ES-I3 (cell line): Measurements from ENCODE around the gene PLEKHM3.

Source experiments
- H3K36me3 ChIP-seq: 2 replicates; pipeline ENCODE4 v1.6.1; 2013; ENCODE audit warnings: mild to moderate bottlenecking, low read length, control low read depth, moderate library complexity; ENCODE audit not compliant: insufficient read depth
- H3K4me1 ChIP-seq: 2 replicates; pipeline ENCODE4 v1.6.1; 2013; ENCODE audit warnings: mild to moderate bottlenecking, control low read depth, low read length; ENCODE audit not compliant: insufficient read depth
- H3K9ac ChIP-seq: 2 replicates; pipeline ENCODE4 v1.6.1; 2013; ENCODE audit warnings: low read depth, mild to moderate bottlenecking, low read length, moderate library complexity
- H3K9me3 ChIP-seq: 2 replicates; pipeline ENCODE4 v1.6.1; 2013; ENCODE audit warnings: mild to moderate bottlenecking, low read length, moderate library complexity; ENCODE audit not compliant: control insufficient read depth, insufficient read depth

The PLEKHM3 gene, protein sequence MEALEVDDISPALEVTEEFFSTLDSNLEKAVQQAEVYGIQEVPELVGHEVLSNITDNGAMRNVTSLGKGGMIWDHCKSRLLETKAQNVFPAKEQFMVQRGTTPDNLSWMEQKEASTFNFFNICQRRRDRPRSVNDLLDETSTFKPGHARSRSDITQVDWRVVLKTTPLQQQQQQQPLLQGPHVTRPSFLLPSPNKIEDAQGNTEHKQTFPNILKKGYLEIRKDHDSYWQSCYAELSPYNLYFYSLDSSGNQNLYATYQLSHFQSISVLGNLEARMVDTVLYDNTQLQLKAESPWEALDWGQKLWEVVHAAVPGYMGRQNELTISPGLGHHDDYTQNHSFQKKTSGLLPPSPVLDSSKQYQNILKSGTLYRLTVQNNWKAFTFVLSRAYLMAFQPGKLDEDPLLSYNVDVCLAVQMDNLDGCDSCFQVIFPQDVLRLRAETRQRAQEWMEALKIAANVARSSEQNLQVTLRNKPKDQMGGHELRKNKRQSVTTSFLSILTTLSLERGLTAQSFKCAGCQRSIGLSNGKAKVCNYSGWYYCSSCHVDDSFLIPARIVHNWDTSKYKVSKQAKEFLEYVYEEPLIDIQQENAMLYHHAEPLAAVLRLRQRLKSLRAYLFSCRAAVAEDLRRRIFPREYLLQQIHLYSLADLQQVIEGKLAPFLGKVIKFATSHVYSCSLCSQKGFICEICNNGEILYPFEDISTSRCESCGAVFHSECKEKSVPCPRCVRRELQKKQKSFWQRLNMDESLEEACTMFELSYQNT

DNA sequence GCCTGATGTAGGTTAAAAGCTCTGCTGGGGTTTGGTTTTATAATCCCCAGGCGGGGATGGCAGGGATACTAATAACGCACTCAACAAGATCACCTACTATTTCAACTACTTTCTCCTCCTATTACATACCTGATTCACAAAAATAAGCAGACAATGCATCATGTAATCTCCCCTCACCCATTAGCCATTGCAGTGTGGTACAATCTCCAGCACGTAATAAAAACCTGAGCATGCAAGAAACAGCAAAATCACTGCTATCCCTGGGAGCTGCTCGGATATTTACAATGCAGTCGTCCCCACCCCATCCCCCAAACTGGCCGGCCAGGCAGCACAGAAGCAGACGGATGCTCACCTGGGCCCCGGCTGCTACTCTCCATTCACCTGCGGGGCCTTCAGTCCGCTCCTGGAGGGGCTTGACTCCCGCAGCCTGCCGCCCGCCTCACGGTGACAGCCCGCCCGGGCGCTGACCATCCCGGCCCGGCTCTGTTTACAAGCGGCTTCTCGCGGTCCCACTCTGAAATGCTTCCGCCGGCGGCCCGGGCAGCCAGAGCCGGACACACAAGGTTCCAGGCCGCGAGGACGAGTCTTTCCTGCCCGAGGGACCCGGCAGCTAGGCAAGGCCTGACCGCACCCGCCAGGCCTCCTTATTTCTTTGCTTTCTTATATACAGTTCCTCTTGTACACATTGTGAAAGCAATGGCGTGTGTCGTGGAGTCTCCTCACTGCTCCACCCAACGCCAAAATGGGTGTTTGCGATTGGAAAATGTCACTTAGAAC is at the start of gene PLEKHM3:
PLEKHM3 (minus strand) TSS at position 491 of the 777 bp plus-strand sequence. CDS start 23,888 bp downstream, outside the sequence.
- peak within 1 kb of the TSS; percentile 87 for H3K9ac ChIP-seq
- no peaks in the 10 kb centered on the region for H3K9me3 ChIP-seq
- H3K4me1 ChIP-seq: peaks cover 5% of the 10 kb centered on the region; the same call in 1 of the 2 replicates
- no peaks in the 10 kb centered on the region for H3K36me3 ChIP-seq

DNA sequence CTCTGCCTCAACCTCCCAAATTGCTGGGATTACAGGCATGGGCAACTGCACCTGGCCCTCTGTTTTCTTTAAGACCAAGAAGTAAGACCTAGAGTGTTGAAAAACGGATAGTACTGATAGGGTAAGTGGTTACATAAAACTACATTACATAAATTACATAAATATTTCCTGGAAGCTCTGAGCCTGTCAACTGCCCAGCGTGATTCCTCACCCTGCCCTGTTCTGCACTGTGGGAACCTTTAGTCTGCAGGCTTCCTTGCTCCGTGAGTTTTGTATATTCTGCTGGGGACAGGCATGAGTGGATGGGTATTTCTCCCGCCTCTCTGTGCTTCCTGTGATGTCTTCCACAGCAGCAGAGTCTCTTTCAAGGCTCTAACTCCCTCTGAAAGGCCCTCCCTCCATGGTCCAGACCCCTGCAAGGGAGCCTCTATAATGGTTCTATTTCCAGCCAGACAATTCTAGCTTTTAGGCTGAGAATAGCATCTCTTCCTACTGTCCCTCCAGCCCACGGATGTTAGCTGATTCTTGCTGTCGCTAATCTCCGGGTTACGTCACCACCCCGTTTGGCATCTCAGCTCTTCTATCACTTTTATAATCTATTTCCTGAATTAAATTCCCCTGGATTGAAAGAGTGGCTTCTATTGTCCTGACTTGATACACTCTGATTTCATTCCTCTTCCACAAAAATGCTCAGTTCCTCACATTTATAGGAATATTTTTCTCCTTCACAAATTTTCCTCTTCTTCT is 49.5 kb upstream of the PLEKHM3 start:
- H3K4me1 ChIP-seq: no peaks in the 10 kb centered on the region
- no peaks in the 10 kb centered on the region for H3K36me3 ChIP-seq
- no peaks in the 10 kb centered on the region for H3K9me3 ChIP-seq
- H3K9ac ChIP-seq: no peak overlapping the region

DNA sequence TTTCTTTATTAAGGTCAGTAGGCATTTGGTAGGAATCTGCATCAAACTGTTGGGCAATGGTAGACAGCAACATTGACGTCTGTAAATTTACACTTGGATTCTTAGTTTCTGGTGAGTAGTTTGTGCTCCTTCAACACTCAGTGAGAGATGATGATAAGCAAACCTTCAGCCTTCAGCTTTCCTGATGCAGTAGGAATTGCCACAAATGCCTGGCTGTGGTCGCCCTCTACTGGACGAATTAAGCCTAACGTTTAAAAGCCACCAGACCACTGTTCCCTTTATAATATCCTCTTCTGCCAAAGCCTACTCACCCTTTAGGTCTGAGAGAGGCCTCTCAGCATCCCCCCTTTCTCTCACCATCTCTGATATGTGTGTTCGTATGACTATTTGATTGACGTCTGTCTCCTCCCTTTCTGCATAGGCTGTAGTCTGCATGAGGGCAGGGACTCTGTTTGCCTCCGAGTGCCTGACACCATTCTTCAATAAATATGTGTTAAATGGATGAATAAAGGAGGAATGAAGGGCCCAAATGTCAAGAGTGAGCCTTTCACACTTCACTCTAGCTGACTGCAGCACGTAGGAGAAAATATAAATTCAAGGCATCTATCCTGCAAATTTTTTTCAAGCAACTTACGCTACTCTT is 47.0 kb upstream of the PLEKHM3 start:
- Histone ChIP-seq H3K36me3 (no peaks in the 10 kb centered on the region), H3K9me3 (no peaks in the 10 kb centered on the region), H3K4me1 (no peaks in the 10 kb centered on the region), H3K9ac (no peak overlapping the region)

DNA sequence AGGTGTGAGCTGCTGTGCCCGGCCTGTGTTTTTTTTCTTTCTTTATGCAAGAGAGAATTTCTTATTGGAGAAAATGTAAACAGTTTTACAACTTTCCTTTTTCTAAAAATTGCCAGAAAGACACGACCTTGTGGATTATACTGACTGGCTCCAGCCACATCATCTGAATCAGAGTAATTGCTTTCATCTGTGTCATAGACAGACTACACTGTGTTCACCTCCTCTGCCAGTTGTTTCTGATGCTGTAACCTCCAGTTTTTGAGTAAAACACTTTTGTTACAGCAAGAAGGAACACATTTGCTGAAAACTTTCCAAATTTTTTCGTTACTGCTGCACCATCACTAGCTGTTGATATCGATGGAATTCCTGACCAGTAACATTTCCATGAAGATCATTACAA is 43.9 kb upstream of the PLEKHM3 start:
- Histone ChIP-seq H3K9ac (no peak overlapping the region), H3K4me1 (no peaks in the 10 kb centered on the region; the same call in 1 of the 2 replicates), H3K36me3 (no peaks in the 10 kb centered on the region), H3K9me3 (no peaks in the 10 kb centered on the region)

DNA sequence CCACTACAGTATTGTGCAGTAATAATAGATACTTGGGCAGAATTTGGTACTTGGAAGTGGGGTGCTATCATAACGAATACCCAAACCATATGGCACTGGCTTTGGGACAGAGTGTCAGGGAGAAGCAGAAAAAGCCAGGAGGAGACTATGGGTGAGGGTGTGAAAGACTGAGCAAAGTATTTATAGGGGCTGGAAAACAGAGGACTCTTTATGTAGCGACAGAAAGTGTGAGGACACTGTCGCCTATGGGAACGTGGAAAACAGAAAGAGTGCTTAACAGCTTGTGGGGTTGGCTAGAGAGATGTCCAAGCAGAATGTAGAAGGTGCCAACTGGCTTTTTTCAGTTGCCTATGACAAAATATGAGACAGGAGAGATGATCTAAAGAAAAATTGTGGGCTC is 40.7 kb upstream of the PLEKHM3 start:
- no peaks in the 10 kb centered on the region for H3K9me3 ChIP-seq
- H3K9ac ChIP-seq: no peak overlapping the region
- H3K36me3 ChIP-seq: no peaks in the 10 kb centered on the region
- H3K4me1 ChIP-seq: no peaks in the 10 kb centered on the region; the same call in 1 of the 2 replicates

DNA sequence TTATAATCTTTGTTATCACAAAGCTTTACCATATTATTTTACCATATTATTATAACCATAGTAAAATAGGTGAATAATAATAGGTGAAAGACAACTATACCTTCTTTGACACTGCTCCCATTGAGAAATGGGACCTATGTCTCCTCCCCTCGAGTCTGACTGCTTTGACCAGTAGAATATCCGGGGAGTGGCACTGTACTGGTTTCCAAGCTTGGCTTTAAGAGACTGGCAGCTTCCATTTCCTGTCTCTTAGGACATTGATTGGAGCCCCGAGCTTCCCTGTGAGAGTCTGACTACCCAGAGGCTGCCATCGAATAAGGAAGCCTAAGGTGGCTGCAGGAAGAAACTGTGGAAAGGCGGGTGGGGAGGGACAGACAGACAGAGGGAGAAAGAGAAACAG is 40.1 kb upstream of the PLEKHM3 start:
- Histone ChIP-seq H3K9ac (no peak overlapping the region), H3K9me3 (no peaks in the 10 kb centered on the region), H3K4me1 (no peaks in the 10 kb centered on the region; the same call in 1 of the 2 replicates), H3K36me3 (no peaks in the 10 kb centered on the region)

DNA sequence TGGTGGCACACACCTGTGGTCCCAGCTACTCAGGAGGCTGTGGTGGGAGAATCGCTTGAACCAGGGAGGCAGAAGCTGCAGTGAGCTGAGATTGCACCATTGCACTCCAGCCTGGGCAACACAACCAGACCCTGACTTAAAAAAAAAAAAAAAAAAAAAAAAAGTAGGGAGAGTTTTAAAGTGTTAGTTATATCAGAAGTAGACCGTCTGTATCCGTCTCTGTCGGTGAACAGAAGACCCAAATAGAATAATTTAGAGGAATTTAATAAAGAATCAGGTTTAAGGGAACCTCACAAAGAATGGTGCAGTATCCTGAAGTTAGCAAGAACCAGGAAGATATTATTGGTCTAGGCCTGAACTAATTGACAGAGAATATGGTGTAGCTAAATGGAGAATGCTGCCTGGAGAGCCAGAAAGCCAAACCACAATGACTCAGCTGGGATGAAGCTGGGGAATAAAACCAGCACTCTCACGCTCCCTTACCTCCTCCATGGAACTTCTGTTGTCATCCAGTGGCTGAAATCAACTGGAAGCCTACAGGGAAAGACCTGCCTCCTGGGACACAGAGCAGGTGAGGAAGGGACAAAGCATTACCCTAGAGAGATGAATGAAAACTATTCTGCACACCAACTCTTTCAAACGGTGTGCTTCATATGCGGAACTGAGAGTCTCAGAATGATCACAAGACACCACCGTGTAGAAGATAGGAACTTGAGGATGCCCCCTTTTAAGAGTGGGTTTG is 39.1 kb upstream of the PLEKHM3 start:
- H3K9ac ChIP-seq: no peak overlapping the region

DNA sequence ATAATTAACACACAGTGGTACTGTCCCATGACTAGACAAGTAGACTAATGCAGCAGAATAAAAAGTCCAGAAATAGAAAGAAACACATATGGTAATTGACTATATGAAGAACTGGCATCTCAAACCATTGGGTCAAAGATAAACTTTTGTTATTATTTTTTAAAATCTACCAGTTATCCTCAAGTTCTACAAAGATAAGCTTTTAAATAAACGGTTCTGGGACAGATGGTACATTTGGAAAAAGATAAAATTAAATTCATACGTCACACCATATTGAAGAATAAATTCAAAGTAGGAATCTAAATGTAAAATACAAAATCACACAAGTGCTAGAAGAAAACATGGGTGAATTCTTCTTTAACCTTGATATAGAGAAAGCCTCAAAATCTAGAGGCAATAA is 37.6 kb upstream of the PLEKHM3 start:
- Histone ChIP-seq H3K9ac (no peak overlapping the region), H3K36me3 (no peaks in the 10 kb centered on the region), H3K4me1 (no peaks in the 10 kb centered on the region; the same call in 1 of the 2 replicates), H3K9me3 (no peaks in the 10 kb centered on the region)

More for the DNA sequence above, 39.1 kb upstream of the PLEKHM3 start:
- Histone ChIP-seq H3K4me1 (no peaks in the 10 kb centered on the region; the same call in 1 of the 2 replicates), H3K9me3 (no peaks in the 10 kb centered on the region), H3K36me3 (no peaks in the 10 kb centered on the region)

DNA sequence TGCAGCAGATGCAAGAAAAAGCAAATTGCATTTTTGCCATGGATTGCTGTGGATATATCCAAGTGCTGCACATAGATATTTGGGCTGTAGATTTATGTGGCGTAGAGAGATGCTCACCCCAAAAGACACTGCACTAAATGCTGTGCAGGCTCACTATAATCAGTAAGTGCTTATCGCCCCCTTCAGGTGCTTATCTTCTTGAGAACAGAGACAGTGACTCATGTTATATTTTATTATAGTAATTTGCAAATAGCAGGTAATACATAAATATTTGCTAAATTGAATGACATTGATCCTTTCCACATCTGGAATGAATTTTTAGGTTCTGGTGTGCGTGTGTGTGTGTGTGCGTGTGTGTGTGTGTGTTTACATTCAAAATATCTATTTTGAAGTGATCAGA is 36.8 kb upstream of the PLEKHM3 start:
- no peaks in the 10 kb centered on the region for H3K36me3 ChIP-seq
- H3K9ac ChIP-seq: no peak overlapping the region
- H3K4me1 ChIP-seq: no peaks in the 10 kb centered on the region; the same call in 1 of the 2 replicates
- no peaks in the 10 kb centered on the region for H3K9me3 ChIP-seq

DNA sequence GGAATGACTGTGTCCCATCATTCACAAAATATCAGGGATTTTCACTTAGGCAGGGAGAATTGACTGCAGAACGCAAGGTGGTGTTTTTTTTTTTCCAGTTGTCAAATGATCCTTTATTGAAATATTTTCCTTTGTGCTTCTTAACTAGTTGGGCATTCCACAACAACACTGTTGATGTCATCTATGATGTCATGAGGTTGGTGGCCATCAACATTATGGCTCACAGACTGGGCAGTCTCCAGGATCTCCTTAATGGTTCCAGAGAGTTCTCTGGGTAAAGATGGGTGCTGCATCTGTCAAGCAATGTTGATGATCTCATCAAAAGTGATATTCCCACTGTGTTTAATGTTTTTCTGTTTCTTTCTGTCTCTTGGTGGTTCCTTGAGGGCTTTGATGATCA is 31.8 kb upstream of the PLEKHM3 start:
- Histone ChIP-seq H3K9ac (no peak overlapping the region), H3K9me3 (no peaks in the 10 kb centered on the region)

DNA sequence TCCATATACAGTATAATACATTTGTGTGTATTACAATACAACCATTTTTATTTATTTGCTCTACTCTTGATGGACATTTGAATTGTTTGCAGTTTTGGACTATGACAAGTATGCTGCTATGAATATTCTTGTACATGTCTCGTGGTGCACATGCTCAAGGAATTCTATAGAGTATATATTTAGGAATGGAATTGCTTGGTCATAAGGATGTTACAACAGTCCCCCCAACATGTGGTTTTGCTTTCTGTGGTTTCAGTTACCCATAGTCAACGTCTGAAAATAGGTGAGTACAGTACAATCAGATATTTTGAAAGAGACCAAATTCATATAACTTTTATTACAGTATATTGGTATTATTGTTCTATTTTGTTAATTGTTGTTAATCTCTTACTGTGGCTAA is 24.1 kb upstream of the PLEKHM3 start:
- Histone ChIP-seq H3K9ac (no peak overlapping the region), H3K9me3 (no peaks in the 10 kb centered on the region), H3K4me1 (no peaks in the 10 kb centered on the region), H3K36me3 (no peaks in the 10 kb centered on the region)

More for the DNA sequence above, 31.8 kb upstream of the PLEKHM3 start:
- Histone ChIP-seq H3K36me3 (no peaks in the 10 kb centered on the region), H3K4me1 (no peaks in the 10 kb centered on the region)

DNA sequence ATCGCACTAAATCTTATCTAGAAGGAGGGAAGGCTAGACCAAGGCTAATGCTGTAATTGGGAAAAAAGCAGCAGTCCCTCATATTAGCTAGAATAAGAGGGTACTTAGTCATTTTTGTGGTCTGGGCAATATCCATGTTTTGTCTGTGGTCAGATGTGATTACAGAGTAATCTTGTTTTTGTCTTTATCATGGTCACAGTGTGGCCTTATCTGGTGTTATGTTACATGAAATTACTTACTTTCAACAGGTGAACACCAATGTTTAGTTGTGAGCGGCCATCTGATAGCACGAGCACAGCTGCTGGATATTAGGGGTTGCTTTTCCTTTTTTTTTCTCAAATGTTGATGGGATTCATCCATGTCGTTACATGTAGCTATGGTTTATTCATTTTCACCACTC is 23.7 kb upstream of the PLEKHM3 start:
- H3K4me1 ChIP-seq: no peaks in the 10 kb centered on the region
- no peaks in the 10 kb centered on the region for H3K36me3 ChIP-seq
- H3K9ac ChIP-seq: no peak overlapping the region
- H3K9me3 ChIP-seq: no peaks in the 10 kb centered on the region

DNA sequence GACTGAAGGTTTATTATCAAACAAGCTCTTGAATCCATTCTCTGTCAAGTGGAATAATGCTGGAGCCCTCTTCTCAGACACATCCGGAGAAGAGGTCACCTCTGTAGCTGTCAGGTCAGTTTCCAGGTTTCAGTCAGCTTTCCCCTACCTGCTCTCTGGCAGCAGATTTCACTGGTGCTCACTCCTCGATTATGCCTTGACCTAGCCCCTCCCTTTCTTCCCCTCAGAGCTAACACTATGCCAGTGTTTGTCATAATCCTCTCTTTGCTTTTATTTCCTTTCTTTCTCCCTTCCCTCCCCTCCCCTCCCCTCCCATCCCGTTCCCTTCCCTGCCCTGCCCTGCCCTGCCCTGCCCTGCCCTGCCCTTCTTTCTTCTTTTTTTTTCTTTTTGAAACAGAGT is 22.5 kb upstream of the PLEKHM3 start:
- H3K9ac ChIP-seq: no peak overlapping the region
- H3K36me3 ChIP-seq: no peaks in the 10 kb centered on the region
- H3K4me1 ChIP-seq: peaks cover 8% of the 10 kb centered on the region
- H3K9me3 ChIP-seq: no peaks in the 10 kb centered on the region
